Stimulated activated CD4-positive, alpha-beta T cell treated with anti-CD3 and anti-CD28 coated beads, Interleukin-12 subunit alpha, Interleukin-12 subunit beta, amount 100 ng/mL, for 24 hours (primary cell): ENCODE results near the gene PTBP3.

Experiments used
- DNase-seq, 2 experiments: peaks; one replicate each; pipeline ENCODE4 v3.0.0-alpha.2; 2020; ENCODE audit warnings: low read depth in 2 of 2

PTBP3 gene

GRCh38 chr9:112360047-112360804 is 26.8 kb upstream of the PTBP3 start:
- DNase-seq, result no peak

DNA sequence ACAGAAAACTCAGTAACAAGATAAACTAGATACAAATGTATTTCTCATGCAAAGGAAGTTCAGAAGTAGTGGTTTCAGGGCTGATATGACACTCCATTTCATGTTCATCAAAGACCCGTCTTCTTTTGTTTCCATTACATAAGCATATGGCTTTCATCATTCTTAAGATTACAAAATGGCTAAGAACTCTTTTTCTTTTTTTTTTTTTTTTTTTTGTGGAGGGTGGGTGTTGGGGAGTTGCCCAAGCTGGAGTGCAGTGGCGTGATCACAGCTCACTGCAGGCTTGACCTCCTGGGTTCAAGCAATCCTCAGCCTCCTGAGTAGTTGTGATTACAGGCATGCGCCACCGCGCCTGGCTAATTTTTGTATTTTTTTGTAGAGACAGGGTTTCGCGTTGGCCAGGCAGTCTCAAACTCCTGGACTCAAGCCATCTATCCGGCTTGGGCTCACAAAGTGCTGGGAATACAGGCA is 22.0 kb upstream of the PTBP3 start:
- no peak for DNase-seq

DNA sequence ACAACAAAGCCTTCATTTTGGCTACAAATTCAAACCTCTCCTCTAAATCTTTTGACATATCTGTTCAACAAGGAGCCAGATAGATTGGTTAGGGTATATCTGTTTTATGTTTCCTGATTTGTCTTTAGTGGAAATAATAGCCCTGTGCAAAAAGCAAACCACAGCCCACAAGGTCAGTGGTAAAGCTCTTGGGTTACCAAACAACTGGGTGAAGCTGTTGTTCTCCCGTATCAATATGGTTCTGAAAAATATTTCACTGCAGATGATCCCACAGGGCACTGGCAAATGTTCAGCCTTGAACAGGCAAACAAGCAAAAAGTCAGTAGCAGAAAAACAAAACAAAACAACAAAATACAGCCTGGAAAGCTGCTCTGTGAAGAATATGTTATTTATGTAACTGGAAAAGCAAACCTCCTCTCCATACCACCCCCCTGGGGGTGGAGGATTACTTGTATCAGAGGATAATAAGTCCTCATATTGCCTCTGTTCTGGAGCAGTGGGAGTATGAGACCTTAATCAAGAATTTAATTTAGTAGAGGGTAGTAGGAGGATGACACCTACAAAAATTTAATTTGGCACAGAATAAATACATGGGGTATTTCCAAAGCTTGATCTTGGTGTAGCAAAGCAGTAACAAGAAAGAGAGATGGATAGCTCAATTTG is 20.8 kb upstream of the PTBP3 start:
- DNase-seq, result no peak

GRCh38 chr9:112352209-112352608 is 18.8 kb upstream of the PTBP3 start:
- no peak for DNase-seq

GRCh38 chr9:112351184-112351583 is 17.8 kb upstream of the PTBP3 start:
- no peak for DNase-seq

- DNase-seq, result no peak
Measured at GRCh38 chr9:112349008-112349333, 15.6 kb upstream of the PTBP3 start.

DNA sequence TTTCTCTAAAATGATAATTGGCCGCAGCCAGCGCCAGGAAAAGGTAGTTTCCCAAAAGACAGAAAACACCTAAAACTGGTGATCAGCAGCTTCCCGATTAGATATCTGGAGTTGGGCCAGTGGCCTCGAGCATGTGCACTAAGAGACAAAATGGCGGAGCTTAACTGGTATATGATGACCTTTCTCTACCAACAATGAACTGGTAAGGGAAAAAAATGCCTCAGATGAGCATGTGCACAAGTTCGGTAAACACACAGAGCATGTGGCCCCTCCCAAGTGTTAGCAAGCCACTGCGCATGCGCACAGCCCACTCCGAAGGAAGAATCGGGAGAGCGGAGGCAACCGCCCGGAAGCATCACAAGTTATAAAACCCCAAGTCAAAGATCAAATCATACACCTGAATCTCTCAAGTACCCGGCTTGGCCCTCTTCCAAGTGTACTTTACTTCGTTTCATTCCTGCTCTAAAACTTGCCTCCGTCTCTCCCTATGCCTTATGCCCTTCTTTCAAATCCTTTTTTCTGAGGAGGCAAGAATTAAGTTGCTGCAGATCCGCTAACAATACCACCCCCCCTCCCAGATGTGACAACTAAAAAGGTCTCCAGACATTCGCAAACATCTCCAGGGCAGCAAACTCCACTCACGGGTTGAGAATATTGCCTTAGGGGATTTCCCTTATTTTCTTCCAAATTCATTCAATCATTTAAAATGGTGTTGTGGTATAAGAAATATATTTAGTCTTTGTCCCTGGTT is 15.0 kb upstream of the PTBP3 start:
- DNase-seq, result peak; percentile 64 to 75

DNA sequence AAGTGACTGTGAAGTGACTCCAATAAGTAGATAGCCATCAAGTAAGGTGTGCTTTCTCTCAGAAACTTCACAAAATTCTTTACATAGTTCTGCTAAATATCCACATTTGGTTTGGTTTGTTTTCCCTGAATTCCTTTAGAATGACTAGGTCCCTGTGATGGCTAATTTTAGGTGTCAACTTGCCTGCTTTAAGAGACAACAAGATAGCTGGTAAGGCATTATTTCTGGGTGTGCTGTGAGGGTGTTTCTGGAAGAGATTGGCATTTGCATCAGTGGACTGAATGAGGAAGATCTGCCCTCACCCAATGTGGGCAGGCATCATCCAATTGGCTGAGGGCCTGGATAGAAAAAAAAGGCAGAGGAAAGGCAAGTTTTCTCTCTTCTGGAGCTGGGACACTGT is 8.3 kb upstream of the PTBP3 start:
- DNase-seq, result no peak

DNA sequence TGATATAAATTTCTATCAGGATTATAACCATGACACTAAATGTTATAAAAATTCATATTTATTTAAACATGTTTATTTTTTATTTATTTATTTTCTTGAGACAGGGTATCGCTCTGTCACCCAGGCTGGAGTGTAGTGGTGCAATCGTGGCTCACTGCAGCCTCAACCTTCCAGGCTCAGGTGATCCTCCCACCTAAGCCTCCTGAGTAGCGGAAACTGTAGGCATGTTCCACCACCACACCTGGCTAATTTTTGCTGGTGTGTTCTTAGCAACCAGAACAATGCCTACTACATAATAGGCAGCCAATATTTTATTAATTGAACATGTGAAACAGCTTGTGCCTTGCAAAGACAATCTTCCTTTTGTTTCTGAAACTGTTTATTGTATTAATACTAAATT is 6.5 kb upstream of the PTBP3 start:
- no peak for DNase-seq

DNA sequence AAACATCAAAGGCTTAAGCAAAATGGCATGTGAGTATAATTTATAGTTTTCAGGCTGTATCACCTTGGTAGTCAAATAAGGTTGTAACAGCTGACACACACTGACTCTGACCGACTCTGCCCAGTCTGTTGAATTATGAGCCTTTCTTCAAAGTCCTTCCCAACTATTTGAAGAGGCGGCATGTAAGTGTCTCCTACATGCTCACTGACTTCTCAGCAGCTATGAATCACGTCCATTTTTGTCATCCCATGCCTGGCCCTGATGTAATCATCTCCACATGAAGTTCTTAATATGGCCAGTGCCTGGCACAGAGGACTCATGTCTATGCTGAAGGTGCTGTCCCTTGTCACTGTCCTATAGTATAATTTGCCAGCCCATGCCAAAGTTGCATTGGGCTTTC is 5.1 kb upstream of the PTBP3 start:
- no peak for DNase-seq

DNA sequence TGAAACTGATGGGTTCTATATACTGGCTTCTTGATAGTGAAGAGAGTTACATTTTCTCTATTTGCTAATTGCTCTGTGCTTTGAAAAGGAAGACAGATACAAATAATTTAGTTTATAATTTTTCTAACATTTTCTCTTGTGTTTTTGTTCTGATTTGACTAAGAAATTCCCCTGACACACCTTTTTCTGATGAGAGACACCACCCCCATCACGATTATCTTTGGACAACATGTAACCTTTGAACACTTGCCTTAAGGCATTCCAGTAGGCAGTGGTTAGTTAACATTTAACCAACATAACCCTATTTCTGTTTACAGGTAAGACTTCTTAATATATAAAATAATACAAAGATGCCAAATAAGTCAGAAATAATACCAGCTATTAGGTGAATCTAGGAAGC is 4.1 kb upstream of the PTBP3 start:
- DNase-seq, result no peak

DNA sequence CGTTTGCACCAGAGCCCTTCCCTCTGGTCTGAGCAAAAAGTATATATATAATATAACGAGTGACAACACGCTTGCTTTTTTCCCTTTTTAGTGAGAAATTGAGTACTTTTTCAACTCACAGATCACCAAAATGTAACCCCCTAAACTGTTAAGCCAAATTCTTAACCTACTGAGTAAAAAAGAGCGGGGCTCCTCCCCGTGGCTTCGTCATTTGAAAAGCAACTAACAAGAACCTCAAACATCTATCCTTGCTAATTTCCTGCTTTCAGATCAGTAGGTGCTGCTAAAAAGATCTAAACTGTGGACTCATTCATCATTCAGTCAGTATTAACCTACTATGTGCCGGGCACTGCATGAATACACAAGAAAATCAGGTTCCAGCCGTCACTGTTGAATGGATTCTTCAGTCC is 1.0 kb upstream of the PTBP3 start:
- peak in 1 of 2 experiments; percentile 44 for DNase-seq

- DNase-seq, result peak; percentile 87 to 88
Measured at GRCh38 chr9:112333639-112334431, 416 bp upstream of the PTBP3 start.

DNA sequence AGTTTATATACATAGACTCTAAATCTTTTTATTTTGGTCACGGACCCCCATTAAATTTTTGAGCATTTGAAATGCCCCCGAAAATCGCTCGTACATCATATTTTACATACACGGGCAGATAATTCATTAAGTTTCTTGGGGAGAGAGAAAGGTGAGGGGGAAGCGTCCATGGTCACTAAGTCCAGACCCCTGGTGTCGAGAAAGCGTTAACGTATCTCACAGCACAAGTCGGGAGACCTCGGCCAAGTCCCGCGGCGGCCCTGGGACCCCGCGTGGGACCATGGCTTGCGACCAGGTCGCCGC is 794 bp downstream of the PTBP3 start:
- DNase-seq, result no peak

DNA sequence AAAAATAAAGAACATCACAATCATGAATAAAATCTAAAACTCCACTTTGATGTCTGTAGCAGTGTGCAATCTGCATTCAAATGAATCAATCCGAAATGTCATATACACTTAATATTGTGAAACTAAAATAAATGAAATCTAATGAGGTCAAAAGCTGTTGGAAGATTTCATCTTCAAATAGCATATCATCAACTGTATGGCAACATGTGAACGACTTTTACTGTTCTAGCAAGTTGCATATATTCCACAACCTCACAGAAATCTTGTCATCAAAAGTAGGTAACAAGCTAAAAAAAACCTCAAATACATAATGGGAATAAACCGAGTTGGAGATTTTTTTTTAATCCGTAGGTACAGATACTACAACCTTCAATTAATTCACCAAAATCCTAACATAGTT is 1.2 kb downstream of the PTBP3 start:
- DNase-seq, result no peak

GRCh38 chr9:112331674-112331952 is 1.8 kb downstream of the PTBP3 start:
- no peak for DNase-seq

DNA sequence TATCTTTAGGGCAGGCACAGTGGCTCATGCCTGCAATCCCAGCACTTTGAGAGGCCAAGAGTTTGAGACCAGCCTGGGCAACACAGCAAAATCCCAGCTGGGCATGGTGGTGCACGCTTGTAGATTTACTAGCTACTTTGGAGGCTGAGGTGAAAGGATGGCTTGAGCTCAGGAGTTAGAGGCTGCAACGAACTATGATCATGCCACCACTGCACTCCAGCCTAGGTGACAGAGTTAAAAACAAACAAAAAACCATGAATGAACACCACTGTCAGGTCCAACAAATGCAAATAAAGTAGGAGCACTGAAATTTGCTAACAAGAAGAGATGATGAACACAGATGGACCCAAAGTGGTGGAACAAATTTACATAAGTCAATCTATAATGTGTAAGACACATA is 4.9 kb downstream of the PTBP3 start:
- DNase-seq, result no peak

DNA sequence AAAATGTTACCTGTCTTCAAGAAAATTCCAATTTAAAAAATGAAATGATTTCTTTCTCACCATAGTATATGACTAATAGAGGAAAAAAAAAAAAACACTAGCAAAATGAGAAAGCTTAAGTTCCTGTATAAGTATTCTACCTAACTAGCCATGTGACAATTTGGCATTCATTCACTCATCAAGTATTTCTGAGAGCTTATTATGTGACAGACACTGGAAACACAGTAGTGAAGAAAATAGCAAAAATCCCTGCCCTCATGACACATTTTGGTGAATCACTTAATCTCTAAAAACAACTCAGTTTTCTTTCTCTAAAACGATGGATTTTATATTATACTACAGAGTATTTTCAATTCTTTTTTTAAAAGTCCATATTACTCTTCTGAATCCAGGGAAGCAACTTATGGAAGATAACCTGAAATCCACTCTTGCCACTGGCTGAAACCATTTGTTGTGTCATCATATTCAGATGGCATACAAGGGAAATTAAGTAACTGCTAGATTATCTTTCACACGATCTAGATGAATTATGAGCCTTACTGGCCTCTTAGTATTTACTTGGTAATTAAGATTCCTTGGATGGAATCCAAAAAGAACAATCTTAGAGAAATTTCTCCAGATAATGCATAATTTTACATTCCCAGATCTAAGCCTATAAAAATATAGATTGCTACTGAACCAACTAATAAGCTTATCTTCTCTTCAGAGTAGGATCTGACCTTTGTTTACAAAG is 5.5 kb downstream of the PTBP3 start:
- no peak for DNase-seq

- DNase-seq, result no peak
Measured at GRCh38 chr9:112326194-112326593, 7.2 kb downstream of the PTBP3 start.

DNA sequence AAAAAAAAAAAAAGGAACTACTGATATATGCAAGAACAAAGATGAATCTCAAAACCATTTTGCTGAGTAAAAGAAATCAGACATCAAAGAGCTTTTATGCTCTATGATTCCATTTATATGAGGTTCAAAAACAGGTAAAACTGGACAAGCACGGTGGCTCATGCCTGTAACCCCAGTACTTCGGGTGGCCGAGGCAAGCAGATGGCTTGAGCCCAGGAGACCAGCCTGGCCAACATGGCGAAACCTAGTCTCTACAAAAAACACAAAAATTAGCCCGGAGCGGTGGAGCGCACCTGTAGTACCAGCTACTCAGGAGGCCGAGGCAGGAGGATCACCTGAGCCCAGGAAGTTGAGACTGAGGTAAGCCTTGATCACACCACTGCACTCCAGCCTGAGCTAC is 7.8 kb downstream of the PTBP3 start:
- DNase-seq, result no peak

DNA sequence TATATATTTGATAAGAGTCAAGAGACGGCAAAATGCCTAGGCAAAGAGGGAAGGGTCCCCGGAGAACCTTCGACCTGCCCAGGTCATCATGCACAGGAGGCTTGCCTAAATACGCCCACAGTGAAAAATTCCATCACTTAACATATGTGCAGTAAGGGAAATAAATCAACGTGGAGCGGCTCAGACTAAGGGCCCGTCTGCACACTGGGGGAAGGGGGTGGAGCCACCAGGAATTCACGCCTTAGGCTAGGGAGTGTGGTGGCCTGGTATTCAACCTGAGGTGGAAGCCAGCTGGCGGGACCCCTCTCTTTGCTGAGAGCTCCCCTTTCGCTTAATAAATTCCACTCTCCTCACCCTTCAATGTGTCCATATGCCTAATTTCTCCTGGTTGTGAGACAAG is 8.3 kb downstream of the PTBP3 start:
- no peak for DNase-seq

GRCh38 chr9:112323378-112323854 is 10.0 kb downstream of the PTBP3 start:
- DNase-seq, result no peak
